Transverse colon (tissue), 4 donors: ENCODE results near the gene PPP1R2C. TPM values are rescaled to one million over a fixed set of nuclear protein-coding genes. Genes with fewer than 3 reads are reported as not detected.

ENCODE experiments used
- DNase-seq: peaks from one replicate; pipeline ENCODE4 v3.0.0-alpha.2; 2019
- H3K27ac ChIP-seq, 4 donors: fragments of 200-600 bp; sonication (generic); 2 replicates each; pipeline ENCODE4 v1.5.1; 2016 to 2018; ENCODE audit warnings: inconsistent platforms in 4 of 4
- H3K27me3 ChIP-seq: fragments of 200-600 bp; sonication (generic); 2 replicates; pipeline ENCODE4 v1.5.1; 2017; ENCODE audit warnings: inconsistent platforms
- H3K36me3 ChIP-seq, 4 donors: fragments of 200-600 bp; sonication (generic); 2 replicates each; pipeline ENCODE4 v1.5.1; 2017 to 2019; ENCODE audit warnings: inconsistent platforms in 4 of 4
- H3K4me1 ChIP-seq, 4 donors: fragments of 200-600 bp; sonication (generic); 2 replicates each; pipeline ENCODE4 v1.5.1; 2017 to 2020; ENCODE audit warnings: inconsistent platforms in 4 of 4
- H3K4me3 ChIP-seq, 4 donors: fragments of 200-600 bp; sonication (generic); 1 replicate in 1 of 4; 2 replicates in 3 of 4; pipeline versions ENCODE4 v1.5.1 to v1.6.1; 2017 to 2019; ENCODE audit warnings: inconsistent platforms in 4 of 4
- H3K9me3 ChIP-seq, 2 donors: fragments of 200-600 bp; sonication (generic); 2 replicates each; pipeline ENCODE4 v1.5.1; 2017 to 2019; ENCODE audit warnings: inconsistent platforms in 2 of 2
- CTCF ChIP-seq, 5 experiments: fragments of 200-600 bp in 3 of 5; fragments of 450-650 bp in 2 of 5; sonication (generic) in 3 of 5; IDR thresholded peaks; 1 replicate in 2 of 5; 2 replicates in 3 of 5; pipeline ENCODE4 v1.5.1; 2016 to 2017; ENCODE audit warnings: antibody characterized with exemption in 5 of 5, inconsistent platforms in 3 of 5, mild to moderate bottlenecking in 2 of 5, moderate library complexity in 1 of 5
- EP300 ChIP-seq: sonication (generic); formaldehyde crosslinking; IDR thresholded peaks from one replicate; pipeline ENCODE4 v1.6.1; 2017; ENCODE audit warnings: antibody characterized with exemption, low read depth
- POLR2A ChIP-seq: fragments of 450-650 bp; IDR thresholded peaks from one replicate; pipeline ENCODE4 v1.6.1; 2016; ENCODE audit warnings: antibody characterized with exemption, mild to moderate bottlenecking, moderate library complexity
- POLR2AphosphoS5 ChIP-seq, 3 donors: sonication (generic); formaldehyde crosslinking; IDR thresholded peaks; one replicate each; pipeline ENCODE4 v1.6.1; 2016; ENCODE audit warnings: antibody characterized with exemption in 3 of 3
- WGBS, 2 donors: methylation state at CpG; one replicate each; pipeline ENCODE4 v1.1.5; 2018; ENCODE audit warnings: low coverage in 1 of 2; 5-methylcytosine and 5-hydroxymethylcytosine counted together
- in situ Hi-C, 4 donors: fragments of 200-750 bp; cut with MboI; loops; one replicate each; pipeline versions ENCODE4 v1.15.0 to v1.15.1; 2017; ENCODE audit warnings: low sequenced_read_pairs in 3 of 4, low pct_ligation_motif_present in 1 of 4, low pct_unique_long_range_greater_than_20kb in 1 of 4
- intact Hi-C: fragments of 100-400 bp; cut with DNase I; formaldehyde crosslinking; loops from one replicate; pipeline ENCODE4 v1.15.1; 2023; ENCODE audit warnings: low total_unique reads
- total RNA-seq, 4 donors: library from RNA; depleted of rRNA; stranded (reverse); fragments of >200 nt; gene quantifications; one replicate each; pipeline ENCODE4 v1.1.0, GENCODE V29; 2016

The PPP1R2C gene
- total RNA-seq, 4 donors from 2014 or later: not detected

DNA sequence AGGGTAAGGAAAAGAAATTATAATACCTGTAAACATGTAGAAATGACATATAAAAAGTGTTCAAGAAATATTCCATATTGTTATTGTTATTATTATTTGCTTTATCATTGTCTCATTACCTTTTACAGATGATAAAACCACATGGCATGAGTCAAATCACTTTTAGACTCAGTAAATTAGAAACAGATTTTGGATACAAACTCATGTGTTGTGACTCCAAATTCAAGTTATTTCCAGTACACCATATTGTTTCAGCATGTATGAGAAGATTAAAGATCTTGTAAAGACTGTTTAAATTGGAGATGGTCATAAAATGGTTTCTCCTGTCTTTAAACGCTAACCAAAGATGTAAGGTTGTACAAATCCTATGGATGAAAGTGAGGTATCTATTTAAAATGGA lies 18.1 kb downstream of the PPP1R2C start:
- WGBS, 2 donors: 76 to 80% methylated on average over 1 of the region's 1 CpG
- in situ Hi-C loops: no loop called here
- Histone ChIP-seq H3K4me1 (no peaks in the 10 kb centered on the region), H3K27me3 (no peaks in the 10 kb centered on the region), H3K9me3 (no peaks in the 10 kb centered on the region), H3K36me3 (no peaks in the 10 kb centered on the region), H3K27ac (no peak overlapping the region), H3K4me3 (no peak overlapping the region)
- intact Hi-C loops: no loop called here
- DNase-seq: no peak
- TF ChIP-seq CTCF (IDR thresholded peaks at IDR 0.05): no peak
- TF ChIP-seq POLR2A: no peak
- no peak for TF ChIP-seq POLR2AphosphoS5 (IDR thresholded peaks at IDR 0.05)
- TF ChIP-seq EP300: no peak

DNA sequence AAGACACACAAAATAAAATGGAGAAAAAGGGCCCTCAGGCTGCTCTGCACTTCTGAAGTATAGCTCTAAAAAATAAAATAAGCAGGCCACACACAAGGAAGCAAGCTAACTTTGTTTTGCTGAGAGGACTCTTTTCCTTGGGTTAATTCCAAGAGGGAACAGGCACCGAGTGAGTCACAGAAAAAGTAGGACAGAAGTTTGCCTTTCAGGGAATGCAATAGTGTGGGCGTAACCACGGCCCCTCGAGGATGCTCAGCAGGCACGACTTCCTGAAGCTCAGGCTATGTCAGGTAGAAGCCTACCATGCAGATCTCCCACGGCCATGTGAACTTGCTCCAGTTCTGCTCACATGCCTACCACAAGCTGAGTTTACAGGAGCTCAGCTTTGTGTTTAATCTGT lies 22.1 kb downstream of the PPP1R2C start:
- Histone ChIP-seq H3K4me3 (no peak overlapping the region), H3K27me3 (no peaks in the 10 kb centered on the region), H3K36me3 (no peaks in the 10 kb centered on the region), H3K9me3 (no peaks in the 10 kb centered on the region), H3K4me1 (no peaks in the 10 kb centered on the region), H3K27ac (no peak overlapping the region)
- TF ChIP-seq CTCF (IDR thresholded peaks at IDR 0.05) (no peak), POLR2A (no peak), POLR2AphosphoS5 (IDR thresholded peaks at IDR 0.05) (no peak), EP300 (no peak)
- WGBS, 2 donors: 57% methylated on average over 6 of the region's 6 CpGs; no CpG with 5 or more reads in 1 of the 2 donors
- in situ Hi-C loops (no loop called here), intact Hi-C loops (no loop called here)
- no peak for DNase-seq

- no peak overlapping the region for H3K4me3 ChIP-seq
- no peaks in the 10 kb centered on the region for H3K36me3 ChIP-seq
- H3K4me1 ChIP-seq: no peaks in the 10 kb centered on the region
- no peak for TF ChIP-seq POLR2AphosphoS5 (IDR thresholded peaks at IDR 0.05)
- no peak for TF ChIP-seq POLR2A
- no peak for TF ChIP-seq EP300
- no peak for TF ChIP-seq CTCF (IDR thresholded peaks at IDR 0.05)
- H3K27me3 ChIP-seq: no peaks in the 10 kb centered on the region
- 86% methylated on average over 2 of the region's 2 CpGs; no CpG with 5 or more reads in 1 of the 2 donors for WGBS, 2 donors
- in situ Hi-C loops: no loop called here
- intact Hi-C loops: no loop called here
- no peak overlapping the region for H3K27ac ChIP-seq
- DNase-seq: no peak
- H3K9me3 ChIP-seq: no peaks in the 10 kb centered on the region
Measured at GRCh38 chrX:42754603-42755002, 23.4 kb downstream of the PPP1R2C start.

GRCh38 chrX:42754115-42754514 lies 23.8 kb downstream of the PPP1R2C start:
- Histone ChIP-seq H3K27ac (no peak overlapping the region), H3K4me3 (no peak overlapping the region), H3K9me3 (no peaks in the 10 kb centered on the region), H3K27me3 (no peaks in the 10 kb centered on the region), H3K4me1 (no peaks in the 10 kb centered on the region), H3K36me3 (no peaks in the 10 kb centered on the region)
- TF ChIP-seq CTCF (IDR thresholded peaks at IDR 0.05): no peak
- no peak for TF ChIP-seq POLR2AphosphoS5 (IDR thresholded peaks at IDR 0.05)
- TF ChIP-seq EP300: no peak
- no peak for TF ChIP-seq POLR2A
- intact Hi-C loops (no loop called here), in situ Hi-C loops (no loop called here)
- 72% methylated on average over 2 of the region's 2 CpGs; no CpG with 5 or more reads in 1 of the 2 donors for WGBS, 2 donors
- DNase-seq: no peak
